Measurements from ENCODE around the gene KCNMA1.

The KCNMA1 gene

GRCh38 chr10:77604063-77604462 is 33.5 kb downstream of the KCNMA1 start:
- H3K9ac ChIP-seq (ENCODE audit: insufficient read length, low read depth): no peak overlapping the region
- no peak for DNase-seq (ENCODE audit: low read depth, low spot score)
- no peak for TF ChIP-seq ZNF274 (IDR thresholded peaks at IDR 0.05; ENCODE audit: low read depth, low read length)
- no peak for TF ChIP-seq YY1 (IDR thresholded peaks at IDR 0.05; ENCODE audit: insufficient read depth, insufficient read length)
- TF ChIP-seq SUZ12 (IDR thresholded peaks at IDR 0.05; ENCODE audit: extremely low read depth, insufficient read depth, insufficient read length): no peak
- H3K27me3 ChIP-seq (ENCODE audit: insufficient read depth, insufficient read length): no peaks in the 10 kb centered on the region
- H3K36me3 ChIP-seq (ENCODE audit: insufficient read depth, insufficient read length, low read length): no peaks in the 10 kb centered on the region
- peaks cover 4% of the 10 kb centered on the region for H3K4me1 ChIP-seq (ENCODE audit: insufficient read depth, insufficient read length)
- no peak overlapping the region for H3K4me3 ChIP-seq (ENCODE audit: insufficient read length, low read depth)
- H3K9me3 ChIP-seq (ENCODE audit: insufficient read depth, low read length): no peaks in the 10 kb centered on the region

GRCh38 chr10:77603534-77603927 is 34.1 kb downstream of the KCNMA1 start:
- Histone ChIP-seq H3K27me3 (ENCODE audit: insufficient read depth, insufficient read length) (no peaks in the 10 kb centered on the region), H3K4me1 (ENCODE audit: insufficient read depth, insufficient read length) (peaks cover 4% of the 10 kb centered on the region), H3K4me3 (ENCODE audit: insufficient read length, low read depth) (no peak overlapping the region), H3K9ac (ENCODE audit: insufficient read length, low read depth) (no peak overlapping the region), H3K36me3 (ENCODE audit: insufficient read depth, insufficient read length, low read length) (no peaks in the 10 kb centered on the region), H3K9me3 (ENCODE audit: insufficient read depth, low read length) (no peaks in the 10 kb centered on the region)
- no peak for DNase-seq (ENCODE audit: low read depth, low spot score)
- TF ChIP-seq YY1 (IDR thresholded peaks at IDR 0.05; ENCODE audit: insufficient read depth, insufficient read length) (no peak), ZNF274 (IDR thresholded peaks at IDR 0.05; ENCODE audit: low read depth, low read length) (no peak), SUZ12 (IDR thresholded peaks at IDR 0.05; ENCODE audit: extremely low read depth, insufficient read depth, insufficient read length) (no peak)

- no peak for DNase-seq (ENCODE audit: low read depth, low spot score)
- H3K4me3 ChIP-seq (ENCODE audit: insufficient read length, low read depth): no peak overlapping the region
Measured at GRCh38 chr10:77602913-77603533, 34.6 kb downstream of the KCNMA1 start.

GRCh38 chr10:77602231-77602912 is 35.2 kb downstream of the KCNMA1 start:
- Histone ChIP-seq H3K9me3 (ENCODE audit: insufficient read depth, low read length) (no peaks in the 10 kb centered on the region), H3K36me3 (ENCODE audit: insufficient read depth, insufficient read length, low read length) (no peaks in the 10 kb centered on the region), H3K27me3 (ENCODE audit: insufficient read depth, insufficient read length) (no peaks in the 10 kb centered on the region), H3K4me3 (ENCODE audit: insufficient read length, low read depth) (no peak overlapping the region), H3K4me1 (ENCODE audit: insufficient read depth, insufficient read length) (peaks cover 4% of the 10 kb centered on the region), H3K9ac (ENCODE audit: insufficient read length, low read depth) (no peak overlapping the region)
- no peak for DNase-seq (ENCODE audit: low read depth, low spot score)
- no peak for TF ChIP-seq SUZ12 (IDR thresholded peaks at IDR 0.05; ENCODE audit: extremely low read depth, insufficient read depth, insufficient read length)
- no peak for TF ChIP-seq ZNF274 (IDR thresholded peaks at IDR 0.05; ENCODE audit: low read depth, low read length)
- no peak for TF ChIP-seq YY1 (IDR thresholded peaks at IDR 0.05; ENCODE audit: insufficient read depth, insufficient read length)

More at GRCh38 chr10:77602913-77603533, 34.6 kb downstream of the KCNMA1 start:
- H3K4me1 ChIP-seq (ENCODE audit: insufficient read depth, insufficient read length): peaks cover 4% of the 10 kb centered on the region
- TF ChIP-seq SUZ12 (IDR thresholded peaks at IDR 0.05; ENCODE audit: extremely low read depth, insufficient read depth, insufficient read length) (no peak), ZNF274 (IDR thresholded peaks at IDR 0.05; ENCODE audit: low read depth, low read length) (no peak), YY1 (IDR thresholded peaks at IDR 0.05; ENCODE audit: insufficient read depth, insufficient read length) (no peak)
- H3K9ac ChIP-seq (ENCODE audit: insufficient read length, low read depth): no peak overlapping the region
- no peaks in the 10 kb centered on the region for H3K27me3 ChIP-seq (ENCODE audit: insufficient read depth, insufficient read length)
- no peaks in the 10 kb centered on the region for H3K36me3 ChIP-seq (ENCODE audit: insufficient read depth, insufficient read length, low read length)
- no peaks in the 10 kb centered on the region for H3K9me3 ChIP-seq (ENCODE audit: insufficient read depth, low read length)

GRCh38 chr10:77601488-77601887 is 36.1 kb downstream of the KCNMA1 start:
- DNase-seq (ENCODE audit: low read depth, low spot score): no peak
- H3K36me3 ChIP-seq (ENCODE audit: insufficient read depth, insufficient read length, low read length): no peaks in the 10 kb centered on the region
- no peaks in the 10 kb centered on the region for H3K9me3 ChIP-seq (ENCODE audit: insufficient read depth, low read length)
- no peaks in the 10 kb centered on the region for H3K27me3 ChIP-seq (ENCODE audit: insufficient read depth, insufficient read length)
- TF ChIP-seq SUZ12 (IDR thresholded peaks at IDR 0.05; ENCODE audit: extremely low read depth, insufficient read depth, insufficient read length): no peak
- TF ChIP-seq YY1 (IDR thresholded peaks at IDR 0.05; ENCODE audit: insufficient read depth, insufficient read length): no peak
- no peak for TF ChIP-seq ZNF274 (IDR thresholded peaks at IDR 0.05; ENCODE audit: low read depth, low read length)
- H3K9ac ChIP-seq (ENCODE audit: insufficient read length, low read depth): no peak overlapping the region
- no peak overlapping the region for H3K4me3 ChIP-seq (ENCODE audit: insufficient read length, low read depth)
- peaks cover 4% of the 10 kb centered on the region for H3K4me1 ChIP-seq (ENCODE audit: insufficient read depth, insufficient read length)

- DNase-seq (ENCODE audit: low read depth, low spot score): no peak
- Histone ChIP-seq H3K4me1 (ENCODE audit: insufficient read depth, insufficient read length) (peaks cover 4% of the 10 kb centered on the region), H3K9me3 (ENCODE audit: insufficient read depth, low read length) (no peaks in the 10 kb centered on the region), H3K4me3 (ENCODE audit: insufficient read length, low read depth) (no peak overlapping the region), H3K27me3 (ENCODE audit: insufficient read depth, insufficient read length) (no peaks in the 10 kb centered on the region), H3K36me3 (ENCODE audit: insufficient read depth, insufficient read length, low read length) (no peaks in the 10 kb centered on the region), H3K9ac (ENCODE audit: insufficient read length, low read depth) (no peak overlapping the region)
- no peak for TF ChIP-seq ZNF274 (IDR thresholded peaks at IDR 0.05; ENCODE audit: low read depth, low read length)
- TF ChIP-seq SUZ12 (IDR thresholded peaks at IDR 0.05; ENCODE audit: extremely low read depth, insufficient read depth, insufficient read length): no peak
- no peak for TF ChIP-seq YY1 (IDR thresholded peaks at IDR 0.05; ENCODE audit: insufficient read depth, insufficient read length)
Measured at GRCh38 chr10:77600640-77601039, 37.0 kb downstream of the KCNMA1 start.

GRCh38 chr10:77599651-77600050 is 38.0 kb downstream of the KCNMA1 start:
- no peaks in the 10 kb centered on the region for H3K9me3 ChIP-seq (ENCODE audit: insufficient read depth, low read length)
- no peak overlapping the region for H3K9ac ChIP-seq (ENCODE audit: insufficient read length, low read depth)
- no peak for TF ChIP-seq SUZ12 (IDR thresholded peaks at IDR 0.05; ENCODE audit: extremely low read depth, insufficient read depth, insufficient read length)
- no peak for TF ChIP-seq YY1 (IDR thresholded peaks at IDR 0.05; ENCODE audit: insufficient read depth, insufficient read length)
- TF ChIP-seq ZNF274 (IDR thresholded peaks at IDR 0.05; ENCODE audit: low read depth, low read length): no peak
- H3K4me1 ChIP-seq (ENCODE audit: insufficient read depth, insufficient read length): peaks cover 4% of the 10 kb centered on the region
- no peaks in the 10 kb centered on the region for H3K27me3 ChIP-seq (ENCODE audit: insufficient read depth, insufficient read length)
- H3K36me3 ChIP-seq (ENCODE audit: insufficient read depth, insufficient read length, low read length): no peaks in the 10 kb centered on the region
- DNase-seq (ENCODE audit: low read depth, low spot score): no peak
- no peak overlapping the region for H3K4me3 ChIP-seq (ENCODE audit: insufficient read length, low read depth)

All from NT2/D1 (cell line).